Activated gamma-delta T cell (primary cell): ENCODE data around the gene FADS3.

Source experiments
- DNase-seq: peaks from one replicate; lab custom pipeline; 2025; lab: John Stamatoyannopoulos, UW

Gene FADS3

DNA sequence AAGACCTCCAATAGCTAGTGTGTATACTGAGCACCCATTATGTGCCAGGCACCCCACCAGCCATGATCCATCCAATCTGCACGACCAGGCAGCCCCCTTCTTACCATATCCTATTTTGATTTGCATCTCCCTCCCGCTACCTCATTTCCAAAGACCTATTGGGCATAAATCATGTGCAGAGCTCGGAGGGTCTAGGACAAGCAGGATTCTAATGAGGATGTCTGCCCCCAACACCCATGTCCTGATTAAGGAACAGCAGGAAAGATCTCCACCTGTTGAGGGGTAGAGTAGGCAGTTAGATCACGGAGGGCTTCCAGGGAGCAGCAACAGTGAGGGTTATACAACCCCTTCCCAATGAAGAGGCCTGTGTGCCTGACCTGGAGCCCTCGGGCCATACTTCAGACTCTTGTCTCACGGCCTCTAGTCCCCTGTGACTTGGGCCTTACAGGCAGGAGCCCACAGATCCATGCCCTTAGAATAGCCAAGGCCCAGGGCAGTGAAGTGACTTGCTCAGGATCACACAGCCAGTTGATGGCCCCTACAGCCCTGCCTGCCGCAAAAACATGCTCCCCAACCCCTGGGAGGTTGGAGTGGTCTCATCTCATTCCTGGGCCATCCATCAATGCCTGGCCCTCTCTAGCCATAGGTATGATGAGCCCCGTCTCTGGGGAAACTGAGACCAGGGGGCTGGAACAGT, 22.5 kb upstream of the FADS3 start:
- no peak for DNase-seq

DNA sequence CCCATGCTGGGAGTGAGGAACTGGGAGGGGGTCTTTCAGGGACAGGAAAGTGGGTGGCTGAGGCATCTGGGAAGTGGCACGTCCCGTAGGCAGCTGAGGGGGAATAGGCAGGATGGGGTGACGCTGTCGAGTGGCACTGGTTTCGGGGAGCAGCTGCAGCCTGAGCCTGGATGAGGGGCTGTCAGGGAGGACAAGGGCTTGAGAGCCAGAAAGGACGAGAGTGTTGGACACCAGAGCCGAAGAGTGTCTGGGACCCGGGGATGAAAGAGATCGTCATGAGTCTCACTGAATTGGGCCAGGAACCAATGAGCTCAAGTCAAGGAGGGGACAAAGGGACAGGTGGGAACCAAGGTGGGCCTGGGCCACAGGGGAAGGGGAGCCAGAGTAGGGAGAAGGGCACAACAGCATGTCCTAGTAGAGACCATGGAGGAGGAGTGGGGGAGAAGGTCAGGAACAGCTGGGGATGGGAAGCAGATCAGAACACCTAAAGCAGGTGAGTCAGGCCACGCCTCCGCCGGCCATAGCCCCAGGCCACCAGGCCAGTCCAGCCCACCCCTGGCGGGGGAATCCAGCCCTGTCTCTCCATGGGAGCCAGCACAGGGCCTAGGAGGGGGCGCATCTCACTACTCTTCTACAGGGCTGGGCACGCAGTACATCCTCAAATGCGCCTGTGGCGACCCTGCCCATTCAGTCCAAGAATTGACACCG, 21.8 kb upstream of the FADS3 start:
- DNase-seq: no peak

DNA sequence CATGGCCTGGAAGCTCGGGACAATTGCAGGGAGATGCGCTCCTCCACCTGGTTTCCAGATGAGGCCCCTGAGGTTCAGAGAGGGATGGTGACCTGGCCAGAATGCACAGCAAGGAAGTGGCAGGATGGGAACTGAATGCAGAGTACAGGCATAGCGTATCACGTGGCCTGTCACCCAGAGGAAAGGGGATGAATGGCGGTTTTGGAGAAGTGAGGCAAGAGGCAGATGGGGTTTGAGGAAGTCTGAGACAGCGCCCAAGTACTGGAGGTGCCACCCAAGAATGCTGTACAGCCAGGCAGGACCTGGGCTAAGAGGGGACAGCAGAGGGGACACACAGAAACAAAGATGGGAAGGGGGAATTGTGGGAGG, 21.2 kb upstream of the FADS3 start:
- DNase-seq: no peak

DNA sequence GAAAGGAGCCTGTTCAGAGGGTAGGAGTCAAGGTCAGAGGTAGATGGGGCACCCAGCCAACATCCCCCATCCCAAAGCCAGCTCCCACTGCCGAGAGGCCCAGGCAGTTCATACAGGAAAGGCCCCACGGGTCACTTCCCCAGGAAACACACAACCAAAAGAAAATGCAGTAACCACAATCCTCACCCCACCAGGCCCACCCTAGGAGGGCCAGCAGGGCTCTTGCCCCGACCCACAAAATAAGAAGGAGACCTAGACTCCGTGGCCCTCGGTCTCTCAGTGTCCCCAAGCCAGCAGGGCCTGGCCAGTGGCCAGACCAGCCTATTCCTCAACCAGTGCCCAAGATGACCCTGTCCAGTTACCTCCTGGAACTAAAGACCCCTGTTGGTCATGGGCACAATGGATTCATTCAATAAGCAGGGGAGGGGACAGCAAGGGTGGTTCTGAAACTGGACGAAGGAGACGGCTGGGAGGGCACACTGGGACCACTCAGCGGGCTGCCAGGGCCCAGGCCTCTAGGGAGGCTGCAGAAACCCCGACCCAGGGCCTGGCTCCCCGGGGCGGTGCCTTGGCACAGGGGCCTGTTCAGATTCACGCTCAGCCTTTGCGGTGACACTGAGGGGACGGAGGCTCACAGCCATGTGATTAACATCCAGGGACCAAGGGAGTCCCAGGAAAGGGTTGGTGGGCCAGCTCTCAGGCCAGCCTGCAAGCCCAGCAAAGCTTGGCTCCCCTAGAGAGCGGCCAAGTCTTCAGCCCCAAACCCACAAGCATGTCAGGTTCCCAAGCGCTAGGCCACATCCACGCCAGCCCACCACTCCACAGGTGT, 20.6 kb upstream of the FADS3 start:
- DNase-seq: no peak

DNA sequence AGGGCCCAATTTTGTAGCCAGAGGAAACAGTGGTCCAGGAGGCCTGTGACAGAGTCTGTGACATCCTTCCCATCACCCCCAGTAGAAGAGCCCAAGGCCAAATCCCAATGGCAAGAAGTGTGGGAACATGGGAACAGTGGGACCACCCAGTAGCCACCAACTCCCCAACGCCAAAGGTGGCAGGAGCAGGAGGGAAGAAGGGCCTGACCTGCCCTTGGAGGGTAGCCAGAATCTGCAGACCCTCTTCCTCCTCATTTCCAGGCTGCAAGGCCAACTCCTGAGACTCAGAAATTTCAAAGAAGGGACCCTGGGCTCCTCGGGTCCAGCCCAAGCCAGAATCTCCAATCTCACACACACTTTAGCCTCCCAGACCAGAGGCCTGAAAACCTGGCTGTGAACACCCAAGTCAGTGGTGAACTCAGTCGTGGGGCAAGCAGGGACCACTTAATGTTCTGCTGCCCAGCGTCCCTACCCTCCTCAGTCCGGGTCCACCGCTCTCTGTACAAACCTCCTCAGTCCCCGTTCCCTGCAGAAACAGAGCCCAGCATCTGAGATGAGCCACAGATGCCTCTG, 19.9 kb upstream of the FADS3 start:
- no peak for DNase-seq

DNA sequence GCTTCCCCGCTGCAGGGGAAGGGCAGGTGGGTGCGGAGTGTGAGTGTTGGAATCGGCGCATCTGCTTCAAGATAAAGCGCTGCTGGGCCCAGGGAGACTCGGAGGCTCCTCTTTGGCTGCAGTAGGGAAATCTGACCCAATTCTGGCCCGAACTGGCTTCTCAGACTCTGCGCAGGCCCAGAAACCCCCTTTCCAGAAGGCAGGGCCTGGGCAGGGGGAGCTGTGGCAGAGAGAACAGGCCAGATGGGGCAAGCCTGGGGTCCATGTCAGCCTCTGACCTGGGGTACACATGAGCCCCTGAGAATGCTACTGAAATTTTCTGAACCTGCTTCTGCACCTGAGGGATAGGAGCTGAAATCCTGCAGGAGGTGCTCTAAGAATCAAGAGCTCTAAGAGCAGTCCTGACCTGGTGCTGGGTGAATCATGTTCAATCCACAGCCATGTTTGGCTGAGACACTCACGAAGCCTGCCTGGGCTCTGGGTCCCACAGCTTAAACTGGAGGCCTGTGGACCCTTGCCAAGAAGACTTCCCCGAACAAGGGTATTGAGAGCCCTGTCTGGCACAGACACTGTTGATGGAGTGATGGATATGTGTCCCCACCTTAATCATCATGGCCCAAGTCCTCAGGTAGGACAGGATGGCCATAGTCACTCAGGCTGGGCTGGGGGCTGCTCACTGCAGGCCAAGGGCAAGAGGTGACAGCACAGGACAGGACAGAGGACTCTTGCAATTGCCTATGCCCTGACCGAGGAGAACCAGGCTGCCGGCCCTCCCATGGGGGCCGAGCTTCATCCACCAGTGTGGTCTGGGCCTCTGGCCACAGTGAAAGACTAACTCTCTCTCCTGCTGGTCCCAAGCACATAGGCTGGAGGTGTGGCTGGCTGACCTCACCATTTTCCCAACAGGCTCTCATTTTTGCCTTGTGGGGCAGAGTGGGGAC, 19.1 kb upstream of the FADS3 start:
- DNase-seq: no peak

DNA sequence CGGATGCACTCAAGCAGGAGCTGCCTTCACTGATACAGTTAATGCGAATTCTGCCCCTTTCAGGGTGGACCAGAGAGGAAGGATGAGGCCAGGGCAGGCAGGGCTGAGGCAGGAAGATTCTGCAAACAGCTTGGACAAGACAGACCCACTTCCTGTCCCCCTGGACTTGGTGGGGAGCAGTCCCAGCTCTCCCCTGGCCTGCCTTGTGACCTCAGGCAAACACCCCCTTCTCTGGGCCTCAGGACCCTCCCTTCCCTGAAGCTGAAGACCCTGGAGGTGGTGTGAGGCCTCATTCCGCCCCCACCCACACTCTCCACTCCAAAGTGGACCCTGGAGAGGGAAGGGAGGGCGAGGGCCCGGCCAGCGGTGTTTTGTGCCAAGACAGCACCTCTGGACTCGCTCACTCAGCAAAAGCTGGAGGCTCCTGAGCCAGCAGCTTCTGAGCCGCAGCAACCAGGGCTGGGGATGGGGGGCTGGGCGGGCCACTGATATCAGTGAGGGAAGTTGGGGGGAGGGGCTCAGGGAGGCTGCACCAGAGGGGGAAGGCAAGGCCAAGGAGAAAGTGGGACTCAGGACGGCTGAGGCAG, 17.5 kb upstream of the FADS3 start:
- DNase-seq: no peak

DNA sequence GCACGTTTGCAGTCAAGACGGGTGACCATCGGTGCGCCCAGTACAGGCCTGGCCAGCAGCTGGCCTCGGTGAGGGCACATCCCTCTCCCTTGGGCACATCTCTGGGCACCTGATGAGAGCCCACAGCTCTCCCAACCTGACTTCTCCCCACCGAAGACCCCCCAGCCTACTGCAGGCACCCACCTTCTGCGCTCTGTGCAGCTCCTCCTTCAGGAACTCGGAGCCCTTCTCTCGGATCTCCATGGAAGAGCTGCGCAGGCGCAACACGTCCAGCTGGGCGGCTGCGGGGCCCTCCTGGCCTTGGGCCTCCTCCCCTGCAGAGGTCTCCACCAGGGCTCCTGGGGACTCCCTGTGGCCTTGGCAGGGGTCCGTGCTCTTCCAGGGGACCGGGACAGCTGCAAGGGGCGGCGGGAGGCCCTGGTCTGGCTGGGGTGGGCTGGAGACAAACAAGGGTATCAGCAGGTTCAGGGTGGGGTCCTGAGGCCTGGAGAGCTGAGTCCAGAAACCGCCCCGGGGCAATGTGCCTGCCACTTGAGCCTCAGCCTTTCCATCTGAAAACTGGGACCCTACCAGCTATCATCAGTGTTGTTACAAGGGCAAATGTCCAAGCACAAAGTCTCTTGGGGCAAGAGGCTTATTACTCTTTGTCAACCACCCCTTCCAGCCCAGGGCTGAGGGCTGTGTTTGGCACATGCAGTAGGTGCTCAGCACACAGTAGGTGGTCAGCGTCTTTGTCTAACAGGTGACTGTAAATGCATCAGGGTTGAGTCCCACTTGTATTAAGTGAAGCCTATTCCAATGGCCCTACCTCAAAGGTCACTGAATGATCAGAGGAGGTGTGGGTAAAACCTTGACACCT, 16.8 kb upstream of the FADS3 start:
- DNase-seq: no peak

DNA sequence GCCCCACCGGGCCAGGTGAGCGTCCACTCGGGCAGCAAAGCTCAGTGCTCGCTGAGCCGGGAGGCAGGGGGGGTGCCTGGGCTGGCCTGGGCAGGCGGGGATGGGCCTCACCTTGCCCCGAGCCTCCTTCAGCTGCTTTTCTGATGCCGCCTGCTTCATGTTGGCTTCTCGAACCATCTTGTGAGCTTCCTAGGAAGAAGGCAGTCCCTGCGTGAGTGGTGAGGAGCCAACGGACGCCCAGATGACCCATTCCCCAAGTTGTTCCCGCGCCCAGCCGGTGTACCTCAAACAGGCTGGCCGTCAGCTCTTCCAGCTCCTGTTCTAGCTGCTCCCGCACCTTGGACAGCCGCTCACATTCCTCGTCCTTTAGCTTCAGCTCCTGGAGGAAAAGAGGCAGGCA, 15.9 kb upstream of the FADS3 start:
- no peak for DNase-seq

DNA sequence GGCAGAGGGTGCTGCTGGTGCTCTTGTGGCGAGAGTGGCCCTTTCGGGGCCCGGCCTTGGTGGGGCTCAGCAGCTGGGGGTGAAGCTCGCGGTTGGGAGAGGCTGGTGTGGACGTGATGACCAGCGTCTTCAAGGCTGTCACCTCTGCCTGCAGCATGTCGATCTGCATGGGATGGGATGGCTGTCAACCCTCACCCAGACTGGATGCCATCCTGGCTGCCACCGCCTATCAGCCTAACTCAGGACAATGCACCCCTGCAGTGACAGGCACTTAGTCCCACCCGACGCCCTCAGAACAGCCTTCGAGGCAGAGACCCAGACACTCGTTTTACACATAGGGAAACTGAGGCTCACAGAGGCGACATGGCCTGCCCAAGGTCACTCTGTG, 15.2 kb upstream of the FADS3 start:
- DNase-seq: no peak

DNA sequence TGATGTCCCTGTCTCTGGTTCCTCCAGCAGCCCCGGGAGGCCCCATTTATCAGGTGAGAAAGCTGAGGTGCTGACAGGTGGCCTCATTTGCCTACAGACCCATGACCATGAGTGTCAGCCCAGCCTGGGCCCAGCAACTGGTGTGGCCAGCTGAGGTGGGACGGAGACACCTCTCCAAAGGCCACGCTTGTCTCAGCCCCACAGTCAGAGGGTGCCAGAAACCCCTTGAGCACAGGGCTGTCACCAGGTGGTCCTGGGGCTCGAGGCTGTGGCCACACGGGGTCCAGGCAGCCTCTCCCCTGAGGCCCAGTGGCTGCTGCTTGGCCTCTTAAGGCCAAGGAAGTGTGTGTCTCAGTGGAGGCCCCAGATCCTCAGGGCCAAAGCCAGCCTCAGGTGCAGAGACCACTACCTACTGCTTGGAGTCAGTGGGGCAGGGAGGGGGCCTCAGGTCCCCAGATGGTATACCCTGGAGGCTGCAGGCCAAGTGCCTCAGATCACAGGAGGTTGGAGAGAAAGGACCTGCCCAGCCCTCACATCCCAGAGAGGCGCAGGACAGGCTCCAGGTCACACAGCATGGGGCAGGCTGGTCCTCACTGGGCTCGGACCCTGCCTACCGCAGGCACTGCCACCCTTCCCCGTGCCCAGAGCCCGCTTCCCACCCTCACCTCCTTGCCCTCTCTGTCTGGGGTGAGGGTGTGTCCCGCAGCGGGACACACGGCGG, 14.6 kb upstream of the FADS3 start:
- no peak for DNase-seq

DNA sequence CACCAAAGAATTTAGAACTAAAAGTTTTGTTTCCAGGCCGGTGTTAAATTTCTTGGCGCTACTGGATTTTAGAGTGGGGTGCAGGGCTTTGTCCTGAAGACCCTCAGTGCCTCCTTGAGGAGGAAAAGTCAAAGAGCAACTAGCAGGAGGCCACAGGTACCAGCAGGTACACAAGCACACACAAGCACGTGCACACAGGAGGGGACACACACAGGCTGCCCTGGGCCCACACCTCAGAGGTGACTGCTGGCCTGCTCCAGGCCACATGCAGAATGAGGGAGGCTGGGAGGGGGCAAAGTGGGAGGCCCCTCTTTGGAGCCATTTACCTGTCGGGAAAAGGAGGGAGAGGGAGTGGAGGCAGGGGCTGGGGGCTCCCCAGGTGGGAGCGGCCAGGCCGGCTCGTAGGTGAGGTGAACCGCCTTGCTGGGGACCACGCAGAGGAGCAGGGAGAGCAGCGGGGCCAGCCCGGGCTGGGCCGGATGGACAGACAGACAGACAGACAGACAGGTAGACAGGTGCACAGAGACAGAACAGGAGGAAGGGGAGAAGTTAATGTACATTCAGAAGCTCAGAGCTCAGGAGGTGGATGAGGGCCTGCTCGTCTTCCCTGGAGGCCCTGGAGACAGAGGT, 13.8 kb upstream of the FADS3 start:
- DNase-seq: no peak

DNA sequence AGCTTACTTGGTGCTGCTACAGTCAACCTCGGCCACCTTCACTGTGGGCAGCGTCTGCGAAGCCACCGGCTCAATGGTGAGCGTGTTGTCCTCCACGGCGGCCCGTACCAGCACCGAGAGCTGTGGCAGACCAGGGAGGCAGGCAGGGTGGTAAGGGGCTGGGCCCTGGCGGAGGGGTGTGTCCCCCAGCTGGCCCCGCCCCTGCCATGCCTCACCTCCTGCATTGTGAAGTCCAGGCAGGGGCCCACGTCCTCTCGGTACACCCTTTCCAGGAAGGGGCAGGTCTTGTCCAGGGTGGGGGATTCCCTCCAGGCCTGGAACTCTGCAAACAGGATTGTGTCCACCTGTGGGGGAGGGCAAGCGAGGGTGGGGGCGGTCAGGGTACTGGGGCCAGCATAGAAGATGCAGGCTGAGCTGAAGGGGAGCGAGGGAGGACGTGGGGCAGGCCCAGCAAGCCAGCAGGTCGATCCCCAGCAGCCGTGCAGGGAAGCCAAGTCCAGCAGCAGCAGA, 13.2 kb upstream of the FADS3 start:
- DNase-seq: no peak

DNA sequence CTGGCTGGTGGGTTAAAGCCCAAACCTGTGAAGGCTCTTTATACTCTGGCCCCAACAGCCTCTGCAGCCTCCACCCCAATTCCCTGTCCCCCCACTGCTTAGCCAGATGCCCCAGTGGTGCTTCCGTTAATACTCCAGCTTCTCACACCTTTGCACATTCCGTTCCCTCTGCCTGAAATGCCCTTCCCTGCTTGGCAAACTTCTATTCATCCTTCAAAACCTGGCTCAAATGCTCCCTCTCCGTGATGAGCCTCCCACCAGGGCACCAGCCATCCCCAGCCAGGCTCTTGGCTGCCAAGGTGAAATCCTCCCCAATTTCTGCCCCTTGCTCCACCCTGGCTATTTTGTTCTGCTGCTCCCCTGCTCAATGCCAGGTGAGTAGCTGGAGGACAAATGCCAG, 12.5 kb upstream of the FADS3 start:
- no peak for DNase-seq

DNA sequence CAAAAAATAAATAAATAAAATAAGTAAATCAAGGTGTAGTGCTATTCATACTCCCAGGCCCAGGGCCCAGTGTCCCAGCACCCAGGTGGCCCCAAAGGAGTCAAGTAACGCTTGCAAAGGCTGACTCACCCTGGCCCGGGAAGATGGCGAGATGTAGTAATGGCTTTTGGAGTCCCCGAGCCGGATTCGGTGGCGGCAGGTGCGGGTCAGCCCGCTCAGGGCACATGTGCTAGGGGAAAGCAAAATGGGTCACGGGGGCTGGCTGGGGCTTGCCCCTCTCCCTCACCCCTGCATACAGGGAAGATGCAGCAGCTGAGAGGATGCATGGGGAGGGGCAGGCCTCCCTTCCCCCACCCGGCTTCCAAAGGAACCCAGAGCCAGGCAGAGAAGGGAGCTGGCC, 11.0 kb upstream of the FADS3 start:
- DNase-seq: no peak

DNA sequence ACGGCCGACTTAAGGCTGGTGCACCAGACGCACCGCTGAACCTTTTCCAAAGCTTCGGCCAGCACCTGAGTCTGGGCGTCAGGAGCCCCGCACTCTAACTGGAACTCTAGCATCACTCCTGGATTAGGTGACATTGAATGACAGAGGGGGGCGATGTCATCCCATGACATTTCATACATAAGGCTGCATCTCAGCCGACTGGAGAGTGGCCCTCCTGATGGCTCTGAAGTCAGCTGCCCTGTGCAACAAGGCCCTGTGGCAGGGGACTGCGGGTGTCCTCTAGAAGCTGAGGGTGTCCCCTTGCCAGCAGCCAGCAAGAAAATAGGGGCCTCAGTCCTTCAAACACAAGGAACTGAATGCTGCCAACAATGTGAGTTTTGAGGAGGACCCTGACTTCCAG, 10.1 kb upstream of the FADS3 start:
- no peak for DNase-seq

DNA sequence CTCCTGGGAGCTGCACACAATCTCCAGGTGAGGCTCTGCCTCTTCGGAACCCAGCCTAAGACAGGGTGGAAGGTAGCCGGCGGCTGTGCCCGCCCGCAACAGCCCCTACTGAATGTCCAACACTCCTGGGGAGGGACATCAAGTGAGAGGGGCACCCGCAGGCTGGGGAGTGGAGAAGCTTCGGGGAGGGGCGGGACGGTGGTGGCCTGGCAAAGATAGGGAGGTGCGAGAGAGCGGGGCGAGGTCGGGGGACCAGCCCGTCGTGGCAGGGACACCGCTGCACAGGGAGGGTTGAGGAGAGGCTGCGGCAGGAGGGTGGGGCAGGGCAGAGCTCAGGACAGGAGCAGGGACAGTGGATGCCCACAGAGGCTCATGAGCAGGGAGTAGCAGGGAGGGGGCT, 8.9 kb upstream of the FADS3 start:
- no peak for DNase-seq

DNA sequence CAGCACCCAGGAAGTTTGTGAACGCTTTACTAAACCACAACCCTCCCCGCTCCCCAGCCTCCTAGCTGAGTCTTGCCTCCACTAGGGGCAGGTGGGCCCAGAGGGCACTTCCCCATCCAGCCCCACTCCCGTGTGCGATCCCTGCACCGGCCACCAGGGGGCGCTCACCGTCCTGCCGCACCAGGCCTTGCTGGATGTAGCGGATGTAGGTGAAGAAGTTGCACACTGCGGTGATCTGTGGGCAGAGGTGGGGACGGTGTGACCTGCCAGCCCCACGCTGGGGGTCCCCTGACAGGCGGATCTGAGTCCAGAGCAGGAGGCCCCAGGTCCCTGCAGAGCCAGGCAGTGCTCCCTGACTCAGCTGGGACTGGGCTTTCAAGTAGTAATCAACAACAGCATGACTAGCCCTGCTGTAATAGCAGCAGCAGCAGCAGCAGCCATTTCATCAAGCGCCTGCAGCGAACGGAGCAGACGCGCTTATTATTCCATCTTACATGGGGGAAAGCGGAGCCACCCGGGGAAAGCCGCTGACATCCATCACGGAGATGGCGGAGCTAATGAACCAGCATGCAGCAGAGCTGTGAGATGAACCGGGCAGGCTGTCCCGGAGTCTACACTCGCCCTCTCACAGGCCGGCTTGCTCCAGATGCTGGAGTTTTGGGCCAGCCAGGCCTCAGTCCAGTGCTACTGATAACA, 7.9 kb upstream of the FADS3 start:
- DNase-seq: peak; percentile 86
